ENCODE data around the gene PSMB11.

DNA sequence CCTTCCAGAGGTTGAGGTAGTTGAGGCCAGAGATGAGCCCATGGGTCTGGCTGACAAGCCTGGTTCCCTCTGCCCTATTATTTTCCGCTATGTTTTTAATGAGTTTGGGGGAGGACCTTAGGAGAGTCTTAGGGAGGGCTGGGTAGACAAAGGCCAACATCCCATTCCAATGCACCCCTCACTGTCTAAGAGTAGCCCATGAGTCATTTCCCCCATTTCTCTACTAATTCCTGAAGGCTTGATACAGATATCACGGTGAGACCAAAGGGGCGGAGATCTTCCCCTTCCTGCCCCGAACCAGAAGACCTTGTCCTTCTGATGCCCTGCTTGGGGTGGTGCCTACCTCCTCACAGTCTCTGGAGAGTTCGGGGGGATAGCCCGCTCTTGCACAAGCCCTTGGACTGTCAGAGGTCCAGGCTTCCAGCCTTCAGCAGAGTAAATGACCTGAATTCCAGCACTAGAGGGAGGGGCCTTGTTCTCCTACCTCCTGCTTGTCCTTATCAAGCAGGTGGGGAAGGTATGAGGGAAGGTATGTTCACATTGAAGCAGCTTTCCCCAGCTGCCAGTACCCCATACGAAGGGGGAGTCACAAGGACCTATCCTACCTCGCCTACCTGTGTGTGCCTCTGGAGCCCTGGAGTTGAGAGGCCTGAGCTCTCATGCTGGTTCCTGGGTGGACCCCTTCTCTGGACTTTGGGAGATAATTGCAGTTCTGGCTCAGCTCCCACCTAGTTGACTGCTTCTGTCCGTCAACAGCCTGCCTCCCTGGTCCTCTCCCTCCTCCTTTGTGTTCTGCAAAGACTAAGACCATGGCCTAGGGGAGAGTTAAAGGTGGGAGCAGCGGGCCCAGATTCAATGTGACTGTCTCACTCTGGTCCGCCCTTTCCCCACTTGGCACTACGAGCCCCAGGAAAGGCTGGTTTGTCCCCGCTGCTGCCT lies 3.7 kb downstream of the PSMB11 start:
- TF ChIP-seq TAF1 (IDR thresholded peaks at IDR 0.05; ENCODE audit: borderline replicate concordance, low read depth, low read length) (no peak), POLR2A (IDR thresholded peaks at IDR 0.05; ENCODE audit: low read depth, low read length) (no peak)

Data from GM12892 (cell line).